ENCODE measurements around the gene PLAC9.
"Not testable (repeated sequence)": the region's sequence is repeated elsewhere in the genome, so short reads cannot be mapped to it uniquely, and the experiment has no call there.

PLAC9 gene, protein sequence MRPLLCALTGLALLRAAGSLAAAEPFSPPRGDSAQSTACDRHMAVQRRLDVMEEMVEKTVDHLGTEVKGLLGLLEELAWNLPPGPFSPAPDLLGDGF

DNA sequence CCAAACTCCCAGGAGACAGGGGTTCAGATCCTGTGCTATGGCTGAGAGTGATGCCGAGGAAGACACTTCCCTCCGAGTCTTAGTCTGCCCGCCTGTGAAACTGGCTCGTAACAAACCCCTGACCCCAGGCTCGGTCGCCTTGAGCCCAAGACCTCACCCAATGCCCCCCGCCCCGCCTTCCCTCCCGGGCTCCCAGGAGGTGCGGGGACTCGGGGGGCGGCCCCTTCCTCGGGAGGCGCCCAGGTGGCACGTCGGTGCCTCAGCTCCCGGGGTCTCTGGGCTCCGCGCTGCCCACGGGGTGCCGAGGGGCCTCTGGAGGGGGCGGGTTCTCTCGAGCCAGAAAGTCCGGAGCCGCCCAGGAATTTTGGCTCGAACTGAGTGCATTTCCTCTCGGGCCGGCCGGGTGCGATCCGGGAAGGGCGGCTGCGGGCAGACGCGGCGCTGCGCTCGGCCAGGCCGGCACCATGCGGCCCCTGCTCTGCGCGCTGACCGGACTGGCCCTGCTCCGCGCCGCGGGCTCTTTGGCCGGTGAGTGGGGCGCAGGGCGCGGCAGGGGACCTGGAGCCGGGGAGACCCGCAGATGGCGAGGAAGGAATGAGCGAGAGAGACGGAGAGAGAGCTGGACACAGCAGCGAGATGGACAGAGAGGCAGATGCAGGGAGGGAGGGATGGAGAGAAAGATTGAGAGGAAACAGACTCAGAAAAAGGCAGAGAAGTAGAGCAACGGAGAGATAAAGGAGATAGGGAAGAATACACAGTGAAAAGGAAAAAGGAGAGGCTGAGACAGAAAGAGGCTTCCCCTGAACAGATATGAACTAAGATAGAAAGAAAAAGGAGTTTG lies at the start of gene PLAC9:
Gene PLAC9 (plus strand): TSS at position 432 of the 841 bp plus-strand sequence. CDS start 33 bp downstream, at position 465.
- DNase-seq = no peak

DNA sequence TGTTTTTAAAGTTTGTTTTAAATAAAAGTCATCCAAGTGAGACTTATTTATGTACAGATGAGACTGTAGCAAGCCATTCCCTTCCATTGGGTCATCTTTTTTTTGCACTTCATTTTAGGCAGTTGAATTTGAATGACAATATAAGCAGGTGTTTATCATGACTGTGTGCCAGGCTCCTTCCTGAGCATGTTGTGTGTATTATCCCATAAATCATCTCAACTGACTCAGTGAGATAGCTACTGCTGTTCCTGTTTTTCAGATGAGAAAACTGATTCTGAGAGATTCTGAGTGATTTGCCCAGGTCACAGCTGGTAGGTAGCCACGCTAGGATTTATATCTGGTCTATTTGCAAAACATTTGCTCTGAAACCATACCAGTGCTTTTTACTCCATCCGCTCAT lies 42.4 kb upstream of the PLAC9 start:
- no peak for DNase-seq

DNA sequence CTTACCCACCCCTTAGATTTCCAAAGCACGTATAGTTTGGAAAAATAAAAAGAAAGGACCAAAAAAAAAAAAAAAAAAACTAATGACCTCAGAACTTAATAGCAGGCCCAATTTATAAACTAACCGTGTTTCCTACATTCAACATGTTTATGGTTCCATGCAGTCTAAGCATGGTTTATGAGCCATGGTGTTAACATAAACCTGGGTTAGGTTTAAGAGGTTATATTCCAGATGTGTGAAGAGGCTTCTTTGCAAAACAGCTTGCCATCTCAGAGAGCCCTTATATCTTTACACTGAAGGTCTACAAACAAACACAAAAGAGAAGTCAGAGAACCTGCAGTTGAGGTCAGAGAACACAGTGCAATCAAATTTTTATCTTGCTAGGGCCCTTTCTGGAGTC lies 38.3 kb upstream of the PLAC9 start:
- no peak for DNase-seq

DNA sequence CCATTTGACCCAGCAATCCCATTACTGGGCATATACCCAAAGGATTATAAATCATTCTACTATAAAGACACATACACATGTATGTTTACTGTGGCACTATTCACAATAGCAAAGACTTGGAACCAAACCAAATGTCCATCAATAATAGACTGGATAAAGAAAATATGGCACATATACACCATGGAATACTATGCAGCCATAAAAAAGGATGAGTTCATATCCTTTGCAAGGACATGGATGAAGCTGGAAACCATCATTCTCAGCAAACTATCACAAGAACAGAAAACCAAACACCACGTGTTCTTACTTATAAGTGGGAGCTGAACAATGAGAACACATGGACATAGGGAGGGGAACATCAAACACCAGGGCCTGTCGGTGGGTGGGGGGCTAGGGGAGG lies 34.3 kb upstream of the PLAC9 start:
- not testable (repeated sequence) for DNase-seq

DNA sequence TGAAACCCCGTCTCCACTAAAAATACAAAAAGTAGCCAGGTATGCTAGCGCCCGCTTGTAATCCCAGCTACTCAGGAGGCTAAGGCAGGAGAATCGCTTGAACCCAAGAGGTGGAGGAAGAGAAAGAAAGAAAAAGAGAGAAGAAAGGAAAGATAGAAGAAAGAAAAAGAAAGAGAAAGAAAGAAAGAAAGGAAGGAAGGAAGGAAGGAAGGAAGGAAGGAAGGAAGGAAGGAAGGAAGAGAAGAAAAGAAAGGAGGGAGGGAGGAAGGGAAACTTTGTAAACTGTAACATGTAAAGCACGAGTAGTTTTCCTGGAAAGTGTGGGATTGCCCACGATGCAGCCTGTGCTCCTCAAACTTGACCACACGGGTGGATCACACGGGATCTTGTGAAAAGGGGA lies 33.2 kb upstream of the PLAC9 start:
- DNase-seq = not testable (repeated sequence)

DNA sequence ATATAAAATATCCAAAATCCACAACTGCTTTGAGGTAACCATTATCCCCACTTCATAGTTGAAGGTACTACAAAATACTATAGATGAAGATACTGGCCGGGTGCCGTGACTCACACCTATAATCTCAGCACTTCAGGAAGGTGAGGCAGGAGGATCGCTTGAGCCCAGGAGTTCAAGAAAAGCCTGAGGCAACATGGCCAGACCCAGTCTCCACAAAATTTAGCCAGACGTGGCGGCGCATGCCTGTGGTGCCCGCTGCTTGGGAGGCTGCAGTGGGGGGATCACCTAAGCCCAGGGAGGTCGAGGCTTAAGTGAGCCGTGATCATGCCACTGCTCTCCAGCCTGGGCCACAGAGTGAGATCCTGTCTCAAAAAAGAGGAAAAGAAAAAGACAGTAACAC lies 32.4 kb upstream of the PLAC9 start:
- DNase-seq = no peak

DNA sequence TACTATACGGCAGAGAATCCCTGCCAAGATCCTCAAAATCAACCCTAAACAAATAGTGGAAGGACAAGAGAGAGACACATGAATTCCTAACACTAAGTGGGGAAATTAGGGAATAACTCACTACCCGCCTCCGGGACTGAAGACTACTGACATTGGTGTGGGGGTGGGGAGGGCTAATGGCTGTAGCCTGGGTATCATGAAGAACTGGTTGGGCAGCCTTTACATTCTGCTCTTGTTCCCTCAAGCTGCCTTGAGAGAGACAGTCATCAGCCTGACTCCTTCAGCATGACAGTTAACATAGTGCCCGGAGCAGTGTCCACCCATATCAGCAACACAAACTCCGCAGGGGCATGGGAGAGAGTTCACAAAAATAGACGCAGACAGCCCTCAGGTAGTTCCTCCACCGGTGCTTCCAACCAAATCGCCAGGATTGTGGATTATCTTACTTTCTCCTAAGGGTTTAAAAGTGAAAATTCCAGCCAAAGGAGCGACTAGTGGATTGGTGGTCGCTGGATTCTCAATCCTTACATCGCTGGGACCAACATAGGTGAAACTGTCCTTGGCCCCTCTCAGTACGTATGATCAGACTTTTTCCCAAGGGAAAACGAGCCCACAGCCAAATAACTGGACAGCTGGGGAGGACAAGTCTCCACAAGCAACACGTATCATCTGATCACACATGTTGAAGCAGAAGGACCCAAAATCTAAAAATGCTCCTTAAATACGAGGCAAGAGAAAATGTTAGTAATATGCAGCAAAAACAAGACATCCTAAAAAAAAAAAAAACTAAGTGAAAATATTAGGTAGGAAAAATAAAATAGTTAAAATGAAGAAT lies 31.5 kb upstream of the PLAC9 start:
- no peak for DNase-seq

DNA sequence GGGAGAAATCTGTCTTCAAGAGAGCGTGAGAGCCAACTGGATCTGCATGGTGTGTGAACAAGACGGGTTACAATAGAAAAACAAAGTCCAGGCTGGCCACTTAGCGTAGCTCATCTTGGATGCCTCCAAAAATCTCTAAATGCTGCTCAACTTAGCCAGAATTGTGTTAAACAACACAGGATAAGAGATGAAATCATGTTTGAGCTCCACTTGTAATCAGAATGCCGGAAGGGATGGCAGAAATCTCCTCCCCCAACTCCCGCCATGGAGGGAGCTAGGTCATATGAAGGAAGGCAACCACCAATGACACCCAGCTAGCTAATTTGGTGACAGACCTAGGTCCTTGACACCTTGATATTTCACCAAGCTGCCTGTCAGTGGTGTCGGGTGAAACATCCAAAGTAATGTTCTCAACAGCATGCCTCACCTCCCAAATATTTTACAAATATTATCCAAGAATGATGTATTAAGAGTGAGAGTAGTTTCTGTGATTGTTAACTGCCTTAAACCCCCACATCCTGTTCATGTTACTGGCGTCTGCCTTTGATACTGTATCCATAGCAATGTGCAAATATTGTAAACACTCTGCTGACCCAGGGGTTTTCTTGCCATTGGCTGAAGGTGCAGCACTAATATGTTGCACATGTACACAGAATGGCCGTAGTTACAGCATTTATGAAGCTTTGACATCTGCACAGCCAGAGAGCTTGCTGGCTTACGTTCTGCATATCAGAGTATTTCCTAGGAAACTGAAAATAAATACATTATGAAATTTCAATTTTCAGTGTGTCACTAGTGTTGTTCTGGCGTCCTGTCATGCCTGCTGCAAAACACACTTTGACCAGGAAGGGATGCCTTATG lies 28.2 kb upstream of the PLAC9 start:
- no peak for DNase-seq

DNA sequence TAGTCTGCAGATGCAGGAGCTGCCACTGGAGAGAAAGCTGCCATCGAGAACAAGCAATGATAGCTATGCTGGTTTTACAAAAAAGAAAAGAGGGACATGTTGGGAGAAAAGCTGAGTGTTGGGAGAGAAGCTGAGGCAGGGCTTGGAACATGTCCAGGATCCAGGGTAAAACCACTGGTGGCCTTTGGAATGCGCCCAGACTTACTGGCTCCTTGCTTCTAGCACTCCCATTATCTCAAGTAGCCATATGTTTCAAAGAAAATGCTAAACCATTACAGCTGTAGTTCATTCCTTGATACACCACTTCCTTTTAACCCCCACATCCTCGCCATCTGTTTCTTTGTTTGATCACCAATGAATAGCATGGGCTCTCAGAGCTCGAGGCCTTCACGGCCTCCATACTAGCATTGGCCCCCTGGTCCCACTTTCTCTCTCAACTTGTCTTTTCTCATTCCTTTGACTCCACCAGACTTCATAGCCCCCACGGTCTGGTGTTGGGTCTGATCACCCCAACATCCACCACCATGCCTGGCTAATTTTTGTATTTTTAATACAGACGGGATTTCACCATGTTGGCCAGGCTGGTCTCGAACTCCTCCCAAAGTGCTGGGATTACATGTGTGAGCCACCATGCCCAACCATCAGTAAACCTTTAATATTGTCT lies 23.8 kb upstream of the PLAC9 start:
- DNase-seq = no peak

DNA sequence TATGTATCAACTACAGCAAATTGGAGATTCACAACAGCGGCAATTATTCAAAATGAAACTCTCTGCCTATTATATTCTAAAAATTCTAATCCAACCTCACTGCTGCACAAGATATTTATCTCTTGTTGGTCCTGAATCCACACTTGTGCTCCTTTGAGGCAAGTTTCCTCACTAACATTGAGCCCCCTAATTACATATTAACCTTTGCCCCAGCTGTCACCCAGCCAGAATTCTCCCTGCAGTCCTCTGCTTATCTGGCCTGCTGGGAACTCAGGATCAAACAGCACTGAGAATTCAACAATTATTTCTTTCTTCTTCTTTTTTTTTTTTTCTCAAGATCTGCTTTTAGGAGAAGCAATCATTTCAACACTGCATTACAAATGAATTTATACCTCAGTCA lies 21.5 kb upstream of the PLAC9 start:
- DNase-seq = no peak

DNA sequence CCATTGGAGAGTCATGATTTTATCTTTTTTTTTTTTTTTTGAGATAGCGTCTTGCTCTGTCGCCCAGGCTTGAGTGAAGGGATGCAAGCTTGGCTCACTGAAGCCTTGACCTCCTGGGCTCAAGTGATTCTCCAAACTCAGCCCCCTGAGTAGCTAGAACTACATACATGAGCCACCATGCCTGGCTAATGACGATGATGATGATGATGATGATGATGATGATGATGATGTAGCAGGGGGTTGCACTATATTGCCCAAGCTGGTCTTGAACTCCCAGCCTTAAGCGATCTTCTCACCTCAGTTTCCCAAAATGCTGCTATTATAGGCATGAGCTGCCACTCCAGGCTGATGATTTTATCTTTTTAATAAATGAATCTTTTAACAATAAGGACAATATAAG lies 13.9 kb upstream of the PLAC9 start:
- no peak for DNase-seq

DNA sequence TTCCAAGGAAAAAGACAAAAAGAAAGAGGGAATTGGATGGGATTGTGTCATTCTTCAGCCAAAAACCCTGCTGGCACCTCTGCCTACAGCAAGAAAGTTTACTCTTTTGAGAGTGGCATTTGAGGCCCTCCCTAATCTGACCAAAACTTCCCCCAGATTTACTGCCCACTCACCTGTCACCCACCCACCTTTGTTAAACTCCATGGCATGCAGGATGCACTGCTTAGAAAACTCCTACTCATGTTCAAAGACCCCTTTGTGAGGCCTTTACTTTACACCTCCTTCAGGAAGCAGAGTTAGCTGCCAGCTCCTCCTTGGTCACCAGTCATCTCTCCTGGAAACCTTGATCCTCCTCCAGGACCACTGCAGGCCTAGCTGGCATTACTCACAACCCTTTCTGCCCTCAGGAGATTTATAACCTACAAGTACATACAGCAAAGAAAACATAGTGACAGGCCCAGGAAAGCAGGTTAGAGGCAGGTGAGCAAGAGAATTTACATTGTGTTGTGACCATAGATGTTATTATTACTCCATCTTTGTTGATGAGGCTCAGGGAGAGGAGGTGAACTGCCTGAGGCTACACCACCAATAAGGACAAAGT lies 10.3 kb upstream of the PLAC9 start:
- no peak for DNase-seq

DNA sequence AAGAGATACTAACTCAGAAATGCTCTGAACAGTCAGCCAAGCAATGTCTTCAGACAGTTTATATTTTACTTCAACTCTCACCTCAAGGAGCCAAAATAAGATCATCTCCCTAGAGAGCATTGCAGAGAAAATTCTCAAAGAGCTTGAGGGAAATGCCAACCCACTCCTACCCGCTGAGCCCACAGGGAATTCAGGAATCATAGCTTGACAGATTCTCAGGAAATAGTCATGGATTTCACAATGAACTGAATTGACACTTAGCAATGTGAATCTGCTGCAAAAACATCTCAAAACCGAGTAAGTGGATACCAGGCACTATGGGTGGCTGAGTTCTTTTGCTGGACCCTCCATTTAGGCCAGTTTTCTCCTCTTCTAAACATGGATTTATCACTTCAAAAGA lies 9.8 kb upstream of the PLAC9 start:
- DNase-seq = no peak

DNA sequence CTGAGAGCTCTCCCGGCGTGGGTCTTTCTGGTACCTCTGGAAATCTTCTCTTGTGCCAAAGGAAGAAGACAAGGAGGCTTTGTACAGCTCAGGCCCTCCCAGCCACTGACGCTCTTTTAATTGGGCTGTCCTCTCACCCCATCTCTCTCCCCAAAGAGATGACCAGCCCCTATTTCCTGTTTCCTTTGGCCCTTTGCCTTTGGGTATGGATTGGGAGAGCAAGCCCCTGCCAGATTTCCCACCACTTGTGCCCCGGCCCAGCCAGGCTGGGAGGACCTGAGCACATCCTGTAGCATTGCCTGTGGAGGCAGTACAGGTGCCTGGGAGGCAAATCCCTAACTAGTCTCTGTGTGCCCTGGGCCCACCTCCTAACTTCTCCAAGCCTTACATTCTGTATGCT lies 5.7 kb upstream of the PLAC9 start:
- no peak for DNase-seq

DNA sequence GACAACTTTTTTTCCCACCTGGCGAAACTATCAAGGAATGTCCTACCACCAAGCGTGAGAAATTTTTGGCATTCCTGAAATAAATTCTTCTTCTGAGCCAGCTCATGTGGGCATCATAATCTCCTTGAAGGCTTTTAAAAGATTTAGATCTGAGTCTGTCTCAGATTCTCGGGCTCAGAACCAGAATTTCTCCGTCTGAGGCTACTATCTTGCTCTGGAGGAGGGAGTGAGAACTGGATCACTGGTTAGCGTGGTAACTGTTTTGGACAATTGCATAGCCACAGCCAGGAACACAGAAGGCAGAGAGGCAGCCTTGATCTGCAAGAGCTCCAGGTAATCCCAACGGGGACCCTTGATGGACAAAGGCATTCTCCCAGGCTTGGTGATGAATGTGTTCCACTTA lies 1.0 kb upstream of the PLAC9 start:
- no peak for DNase-seq

DNA sequence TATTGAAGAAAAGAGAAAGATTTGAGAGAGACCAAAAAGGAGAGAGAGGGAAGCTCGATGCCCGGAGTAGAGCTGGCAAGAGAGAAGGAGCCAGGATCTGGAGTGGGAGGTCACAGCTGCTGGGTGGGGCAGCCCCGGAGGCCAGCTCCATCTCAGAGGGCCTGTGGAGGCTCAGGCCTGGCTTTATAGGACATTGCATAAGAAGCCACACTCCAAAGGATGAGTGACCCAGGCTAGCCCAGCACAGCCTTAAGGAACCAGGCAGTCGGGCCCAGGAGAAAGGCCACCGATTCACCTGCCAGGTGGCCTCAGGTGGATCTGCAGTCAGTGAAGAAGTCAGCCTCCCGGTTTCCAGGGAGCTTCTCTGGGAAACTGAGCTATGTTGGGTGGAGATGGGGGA lies 676 bp downstream of the PLAC9 start:
- no peak for DNase-seq

DNA sequence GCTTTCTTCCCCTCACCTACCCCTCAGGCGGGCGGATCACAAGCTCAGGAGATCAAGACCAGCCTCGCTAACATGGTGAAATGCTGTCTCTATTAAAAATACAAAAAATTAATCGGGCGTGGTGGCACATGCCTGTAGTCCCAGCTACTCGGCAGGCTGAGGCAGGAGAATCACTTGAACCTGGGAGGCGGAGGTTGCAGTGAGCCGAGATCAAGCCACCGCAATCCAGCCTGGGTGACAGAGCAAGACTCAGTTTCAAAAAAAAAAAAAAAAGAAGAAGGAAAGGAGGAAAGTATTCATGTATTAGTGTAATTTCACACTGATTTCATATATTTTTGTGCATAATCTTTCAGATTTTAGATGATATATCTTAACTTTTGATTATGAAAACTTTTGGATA lies 1.2 kb downstream of the PLAC9 start:
- DNase-seq = not testable (repeated sequence)

DNA sequence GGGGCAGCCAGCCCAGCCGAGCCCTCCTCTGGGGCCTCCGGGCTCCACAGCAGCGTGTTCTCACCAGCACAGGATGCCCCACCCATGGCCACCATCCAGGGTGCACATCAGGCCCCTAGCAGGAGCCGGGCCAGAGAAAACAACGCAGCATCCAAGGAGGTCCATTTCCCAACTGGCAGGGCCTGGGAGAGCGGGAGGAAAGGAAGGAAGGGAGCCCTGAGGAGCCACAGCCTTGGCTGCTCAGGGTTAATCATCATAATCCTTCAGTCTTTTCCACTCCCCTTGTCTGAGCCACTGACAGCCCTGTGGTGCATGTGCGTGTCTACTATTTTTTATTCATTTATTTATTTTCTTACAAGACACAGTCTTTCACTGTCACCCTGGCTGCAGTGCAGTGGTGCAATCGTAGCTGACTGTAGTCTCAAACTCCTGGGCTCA lies 3.6 kb downstream of the PLAC9 start:
- no peak for DNase-seq

DNA sequence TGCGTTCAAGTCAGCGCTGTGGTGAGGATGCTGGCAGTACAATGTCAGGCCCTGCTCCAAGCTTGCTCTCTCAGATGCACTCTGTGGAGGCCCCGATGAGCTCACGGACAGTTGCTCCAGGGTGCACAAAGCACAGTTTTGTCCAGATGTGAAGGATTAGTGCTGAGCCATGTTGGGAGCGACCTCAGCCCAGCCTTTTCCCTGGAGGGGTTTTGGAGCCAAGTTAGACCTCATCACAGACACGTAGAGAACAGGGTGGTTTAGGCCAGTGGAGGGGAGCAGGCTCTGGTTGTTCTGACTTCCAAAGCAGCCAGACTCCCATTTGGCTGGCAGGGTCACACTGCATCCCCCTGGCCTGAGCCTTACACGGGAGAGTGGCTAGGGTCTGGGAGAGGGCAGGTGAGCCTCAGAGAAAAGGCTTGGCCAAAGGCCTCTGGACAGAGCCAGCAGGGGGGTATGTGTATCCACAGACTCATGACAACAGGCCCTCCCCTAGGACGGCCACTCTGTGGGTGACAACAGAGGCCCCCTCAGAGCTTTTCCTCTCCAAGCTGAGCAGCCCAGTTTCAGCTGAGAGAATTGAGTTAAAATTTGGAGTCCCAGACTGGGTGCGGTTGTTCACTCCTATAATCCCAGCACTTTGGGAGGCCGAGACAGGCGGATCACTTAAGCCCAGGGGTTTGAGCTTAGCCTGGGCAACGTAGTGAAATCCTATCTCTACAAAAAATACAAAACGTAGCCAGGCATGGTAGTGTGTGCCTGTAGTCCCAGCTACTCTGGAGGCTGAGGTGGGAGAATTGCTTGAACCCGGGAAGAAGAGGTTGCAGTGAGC lies 4.7 kb downstream of the PLAC9 start:
- DNase-seq = no peak

DNA sequence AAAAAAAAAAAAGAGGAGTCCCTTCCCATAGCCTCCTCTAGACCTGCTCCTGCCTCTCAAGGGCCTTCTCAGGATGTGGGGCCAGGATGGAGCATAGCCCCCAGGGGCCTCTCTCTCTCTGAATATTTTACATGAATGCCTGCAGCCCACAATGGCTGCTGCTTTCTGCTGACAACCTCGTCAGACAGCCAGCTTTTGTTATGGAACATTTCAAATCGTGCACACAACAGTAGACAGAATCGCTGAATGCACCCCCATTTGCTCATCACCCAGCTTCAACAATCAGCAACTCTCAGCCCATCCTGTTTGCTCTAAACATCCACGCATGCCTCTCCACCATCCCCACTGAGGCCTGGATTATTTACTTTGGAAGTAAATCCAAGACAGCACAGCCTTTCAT lies 5.4 kb downstream of the PLAC9 start:
- DNase-seq = no peak

DNA sequence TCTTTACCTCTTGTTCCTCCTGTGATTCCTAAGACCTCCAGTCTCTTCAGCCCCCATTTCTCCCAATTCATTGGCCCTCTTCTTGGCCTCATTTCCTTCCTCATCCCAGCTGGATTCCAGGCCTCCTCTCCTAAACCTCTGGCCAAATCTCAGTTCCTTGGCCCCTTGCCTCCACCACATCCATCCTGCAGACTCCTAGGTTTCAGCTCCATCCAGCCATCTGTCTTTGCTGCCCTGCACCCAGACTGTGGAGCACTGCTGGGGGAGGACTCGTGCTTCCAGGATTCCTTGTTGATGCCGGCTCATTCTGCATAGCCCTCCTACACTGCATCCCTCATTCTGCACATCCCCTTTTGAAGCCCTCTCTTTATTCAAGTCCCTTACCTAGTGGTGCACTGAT lies 6.7 kb downstream of the PLAC9 start:
- no peak for DNase-seq

Data from stimulated activated CD4-positive, alpha-beta T cell treated with anti-CD3 and anti-CD28 coated beads, Interleukin-4, amount 100 ng/mL, for 1 hour (primary cell).